IMR-90 (cell line): ENCODE data around the gene NPPA. TPM values are rescaled to one million over a fixed set of nuclear protein-coding genes. Genes with fewer than 3 reads are reported as not detected.

Source experiments
- ATAC-seq: fragments of 200-7000 bp; cut with Tn5 transposase; 2 replicates; pipeline ENCODE4 v1.9.1; 2020; ENCODE audit warnings: low read depth, mild to moderate bottlenecking, moderate library complexity
- BruUV-seq: library from RNA; stranded (reverse); fragments of 400-500 nt; replicated peaks from 2 replicates; lab custom pipeline; 2021; lab: Mats Ljungman, UMichigan
- CTCF ChIA-PET: fragments of 300-600 bp; formaldehyde crosslinking; extraction: SDS; loops from one replicate; lab custom pipeline; 2021; ENCODE audit warnings: antibody characterized with exemption; lab: Yijun Ruan, JAX
- POLR2A ChIA-PET: fragments of 300-600 bp; sonication (Branson Sonifier 250); formaldehyde crosslinking; loops from one replicate; lab custom pipeline; 2022; ENCODE audit warnings: antibody characterized with exemption; ENCODE audit not compliant: unreplicated experiment; lab: Charles Lee
- DNase-seq: peaks from one replicate; pipeline ENCODE4 v3.0.0; 2013
- H2AFZ ChIP-seq: replicated peaks from 2 replicates; pipeline ENCODE3; 2013; ENCODE audit warnings: low read length, mild to moderate bottlenecking; ENCODE audit not compliant: poor library complexity
- H2AK5ac ChIP-seq: 2 replicates; pipeline ENCODE4 v1.6.1; 2013; ENCODE audit warnings: low read depth, low read length, inconsistent platforms
- H2AK9ac ChIP-seq: replicated peaks from 2 replicates; pipeline ENCODE3; 2013; ENCODE audit warnings: mild to moderate bottlenecking, low read depth, low read length, moderate library complexity; ENCODE audit not compliant: poor library complexity
- H2BK120ac ChIP-seq: 2 replicates; pipeline ENCODE4 v1.6.1; 2013; ENCODE audit warnings: low read depth, low read length, inconsistent platforms
- H2BK15ac ChIP-seq: 3 replicates; pipeline ENCODE4 v1.6.1; 2013; ENCODE audit warnings: low read depth, low read length, inconsistent platforms
- H2BK20ac ChIP-seq: 2 replicates; pipeline ENCODE4 v1.6.1; 2013; ENCODE audit warnings: low read depth, mild to moderate bottlenecking, inconsistent platforms, low read length, moderate library complexity
- H2BK5ac ChIP-seq: 2 replicates; pipeline ENCODE4 v1.6.1; 2013; ENCODE audit warnings: mild to moderate bottlenecking, low read depth, low read length, inconsistent platforms; ENCODE audit not compliant: poor library complexity, severe bottlenecking
- H3K14ac ChIP-seq: replicated peaks from 2 replicates; pipeline ENCODE4 v1.6.1; 2013; ENCODE audit warnings: low read depth, low read length, inconsistent platforms
- H3K18ac ChIP-seq: 2 replicates; pipeline ENCODE4 v1.6.1; 2013; ENCODE audit warnings: low read depth, low read length, control low read depth
- H3K23ac ChIP-seq: 2 replicates; pipeline ENCODE4 v1.6.1; 2013; ENCODE audit warnings: low read depth, low read length, inconsistent platforms
- H3K27ac ChIP-seq: 2 replicates; pipeline ENCODE4 v1.5.1; 2013; ENCODE audit warnings: mild to moderate bottlenecking, control low read depth, low read length; ENCODE audit not compliant: insufficient read depth
- H3K27me3 ChIP-seq: 2 replicates; pipeline ENCODE4 v1.6.1; 2013; ENCODE audit warnings: low read length; ENCODE audit not compliant: control insufficient read depth, insufficient read depth
- H3K36me3 ChIP-seq: 2 replicates; pipeline ENCODE4 v1.6.1; 2013; ENCODE audit warnings: low read length, mixed read lengths; ENCODE audit not compliant: control insufficient read depth, insufficient read depth
- H3K4ac ChIP-seq: 2 replicates; pipeline ENCODE4 v1.6.1; 2013; ENCODE audit warnings: low read depth, low read length, inconsistent platforms
- H3K4me1 ChIP-seq: 2 replicates; pipeline ENCODE4 v1.6.1; 2013; ENCODE audit warnings: low read length, mixed read lengths; ENCODE audit not compliant: control insufficient read depth, insufficient read depth
- H3K4me2 ChIP-seq: 2 replicates; pipeline ENCODE4 v1.6.1; 2013; ENCODE audit warnings: low read depth, mild to moderate bottlenecking, control low read depth, low read length, moderate library complexity
- H3K4me3 ChIP-seq: 2 replicates; pipeline ENCODE4 v1.5.1; 2013; ENCODE audit warnings: low read depth, mild to moderate bottlenecking, control low read depth, low read length, moderate library complexity; ENCODE audit not compliant: insufficient read depth
- H3K56ac ChIP-seq: 2 replicates; pipeline ENCODE4 v1.6.1; 2013; ENCODE audit warnings: low read length, inconsistent platforms; ENCODE audit not compliant: insufficient read depth; ENCODE audit errors: extremely low read depth
- H3K79me1 ChIP-seq, 2 experiments: 2 replicates each; pipeline ENCODE4 v1.6.1; 2013; ENCODE audit warnings: low read length in 2 of 2, inconsistent platforms in 1 of 2, low read depth in 1 of 2
- H3K9ac ChIP-seq: 2 replicates; pipeline ENCODE4 v1.6.1; 2013; ENCODE audit warnings: low read depth, low read length, control low read depth
- H3K9me1 ChIP-seq: 2 replicates; pipeline ENCODE4 v1.6.1; 2013; ENCODE audit warnings: low read length, inconsistent platforms; ENCODE audit not compliant: insufficient read depth
- H3K9me3 ChIP-seq: 2 replicates; pipeline ENCODE4 v1.6.1; 2013; ENCODE audit warnings: low read length; ENCODE audit not compliant: control insufficient read depth, insufficient read depth
- H4K20me1 ChIP-seq: 2 replicates; pipeline ENCODE4 v1.6.1; 2013; ENCODE audit warnings: low read length, inconsistent platforms; ENCODE audit not compliant: insufficient read depth
- H4K5ac ChIP-seq: 2 replicates; pipeline ENCODE4 v1.6.1; 2013; ENCODE audit warnings: mild to moderate bottlenecking, low read depth, low read length, control low read depth
- H4K8ac ChIP-seq, 2 experiments: 2 replicates each; pipeline ENCODE4 v1.6.1; 2013; ENCODE audit warnings: low read depth in 2 of 2, low read length in 2 of 2, control low read depth in 1 of 2, inconsistent platforms in 1 of 2
- H4K91ac ChIP-seq: 2 replicates; pipeline ENCODE4 v1.6.1; 2013; ENCODE audit warnings: low read depth, low read length, inconsistent platforms; ENCODE audit not compliant: insufficient read depth
- BHLHE40 ChIP-seq: fragments of 150-350 bp; IDR thresholded peaks from 2 replicates; pipeline ENCODE4 v1.6.1; 2016; ENCODE audit warnings: mild to moderate bottlenecking, low read depth, low read length
- CEBPB ChIP-seq: IDR thresholded peaks from 2 replicates; pipeline ENCODE4 v1.6.1; 2012; ENCODE audit warnings: low read depth, low read length, improper control_type of control experiment
- CHD1 ChIP-seq: IDR thresholded peaks from 2 replicates; pipeline ENCODE4 v1.6.1; 2012; ENCODE audit warnings: low read depth, low read length, improper control_type of control experiment
- CTCF ChIP-seq: conservative IDR thresholded peaks from 2 replicates; pipeline ENCODE4 v1.5.1; 2012; ENCODE audit warnings: mild to moderate bottlenecking, low read depth, low read length, improper control_type of control experiment
- ELK1 ChIP-seq: fragments of 150-350 bp; IDR thresholded peaks from 2 replicates; pipeline ENCODE4 v1.6.1; 2016; ENCODE audit warnings: low read depth, mild to moderate bottlenecking, low read length, moderate library complexity, borderline replicate concordance
- FOS ChIP-seq: fragments of 150-350 bp; IDR thresholded peaks from 2 replicates; pipeline ENCODE4 v1.6.1; 2016; ENCODE audit warnings: low read depth, low read length
- MAFK ChIP-seq: IDR thresholded peaks from 2 replicates; pipeline ENCODE4 v1.6.1; 2012; ENCODE audit warnings: low read depth, low read length, improper control_type of control experiment
- MAZ ChIP-seq: IDR thresholded peaks from 2 replicates; pipeline ENCODE4 v1.6.1; 2012; ENCODE audit warnings: low read depth, mild to moderate bottlenecking, low read length, improper control_type of control experiment, moderate library complexity, borderline replicate concordance
- MXI1 ChIP-seq: IDR thresholded peaks from 2 replicates; pipeline ENCODE4 v1.6.1; 2012; ENCODE audit warnings: low read depth, mild to moderate bottlenecking, low read length, moderate library complexity, borderline replicate concordance
- NFE2L2 ChIP-seq: fragments of 150-350 bp; IDR thresholded peaks from 2 replicates; pipeline ENCODE4 v1.6.1; 2016; ENCODE audit warnings: low read depth, mild to moderate bottlenecking, low read length
- POLR2A ChIP-seq: IDR thresholded peaks from 2 replicates; pipeline ENCODE4 v1.6.1; 2012; ENCODE audit warnings: mild to moderate bottlenecking, low read depth, low read length
- RAD21 ChIP-seq: IDR thresholded peaks from 2 replicates; pipeline ENCODE4 v1.6.1; 2012; ENCODE audit warnings: low read length, improper control_type of control experiment
- RCOR1 ChIP-seq: IDR thresholded peaks from 2 replicates; pipeline ENCODE4 v1.6.1; 2012; ENCODE audit warnings: mild to moderate bottlenecking, low read length, improper control_type of control experiment; ENCODE audit not compliant: insufficient replicate concordance
- RFX5 ChIP-seq: IDR thresholded peaks from 2 replicates; pipeline ENCODE4 v1.8.0; 2012; ENCODE audit warnings: low read depth, mild to moderate bottlenecking, low read length, moderate library complexity
- SMC3 ChIP-seq: fragments of 150-350 bp; IDR thresholded peaks from 2 replicates; pipeline ENCODE4 v1.6.1; 2016; ENCODE audit warnings: low read depth, mild to moderate bottlenecking, antibody characterized with exemption, low read length, moderate library complexity
- USF2 ChIP-seq: fragments of 150-350 bp; IDR thresholded peaks from 2 replicates; pipeline ENCODE4 v1.6.1; 2017; ENCODE audit warnings: mild to moderate bottlenecking, antibody characterized with exemption, low read length, low read depth
- WGBS, 2 experiments: methylation state at CpG; one replicate each; pipeline versions ENCODE4 v1.1.5 to v1.1.7; 2013; ENCODE audit warnings: missing lambda C conversion rate in 2 of 2; ENCODE audit not compliant: insufficient read length in 1 of 2; ENCODE audit errors: extremely low coverage in 2 of 2; 5-methylcytosine and 5-hydroxymethylcytosine counted together
- dilution Hi-C: fragments of 300-500 bp; cut with HindIII; formaldehyde crosslinking; loops from one replicate; pipeline ENCODE4 v1.14.3; 2018; ENCODE audit warnings: low sequenced_read_pairs; ENCODE audit not compliant: unreplicated experiment
- in situ Hi-C: fragments of 300-500 bp; cut with MboI; formaldehyde crosslinking; loops from 3 replicates; pipeline ENCODE4 v1.14.3; 2019; ENCODE audit warnings: low sequenced_read_pairs, inconsistent platforms, mixed read lengths
- intact Hi-C: fragments of 100-400 bp; cut with micrococcal nuclease; formaldehyde crosslinking; loops from 2 replicates; pipeline ENCODE4 v1.10.0; 2022
- polyA plus RNA-seq, 3 experiments: library from polyadenylated mRNA; depleted of rRNA; stranded (reverse); fragments of >200 nt; gene quantifications; 2 replicates each; pipeline ENCODE4 v1.2.3, GENCODE V29; 2012; ENCODE audit warnings: low replicate concordance in 1 of 3
- total RNA-seq: library from RNA; depleted of rRNA; stranded (reverse); fragments of >200 nt; gene quantifications from 2 replicates; pipeline ENCODE4 v1.2.3, GENCODE V29; 2012

NPPA gene
- total and polyA plus RNA-seq, 2 of the 4 experiments (the other 2 are of a cell fraction), result not detected

GRCh38 chr1:11887666-11888007 lies 40.1 kb upstream of the NPPA start:
- Histone ChIP-seq H3K4me2 (no peak overlapping the region), H3K18ac (no peak overlapping the region), H2BK120ac (no peak overlapping the region), H3K27me3 (peaks cover 50% of the 10 kb centered on the region), H3K4ac (no peak overlapping the region), H3K9me3 (no peaks in the 10 kb centered on the region), H4K91ac (no peak overlapping the region), H3K27ac (no peak overlapping the region), H3K14ac (no peak overlapping the region), H4K20me1 (no peaks in the 10 kb centered on the region), H4K8ac (no peak overlapping the region), H3K79me1 (no peaks in the 10 kb centered on the region), H4K5ac (no peak overlapping the region), H2AFZ (no peak overlapping the region), H3K4me3 (no peak overlapping the region), H2AK5ac (no peak overlapping the region), H3K23ac (no peak overlapping the region), H2AK9ac (no peak overlapping the region), H3K56ac (no peak overlapping the region), H3K36me3 (no peaks in the 10 kb centered on the region), H3K9ac (no peak overlapping the region), H3K9me1 (no peaks in the 10 kb centered on the region), H3K4me1 (no peaks in the 10 kb centered on the region), H2BK5ac (no peak overlapping the region), H2BK20ac (no peak overlapping the region), H2BK15ac (no peak overlapping the region)
- DNase-seq (no peak), ATAC-seq (no peak)
- 61% methylated on average over 5 of the region's 7 CpGs; no CpG with 5 or more reads in 1 of the 2 experiments for WGBS, 2 experiments
- POLR2A ChIA-PET, result interaction anchor here (1.2 kb wide), 1 partner anchor 20 kb away, joined by 3 read pairs; no protein-coding TSS in a partner anchor
- CTCF ChIA-PET, result no interaction called here
- in situ Hi-C loops, result no loop called here
- BruUV-seq, result no TSS peak
- intact Hi-C loops, result no loop called here
- no peak for TF ChIP-seq CTCF
- no peak for TF ChIP-seq MAZ
- TF ChIP-seq USF2, result no peak
- no peak for TF ChIP-seq SMC3
- TF ChIP-seq ELK1, result no peak
- no peak for TF ChIP-seq RFX5
- no peak for TF ChIP-seq CEBPB
- no peak for TF ChIP-seq POLR2A
- no peak for TF ChIP-seq MXI1
- no peak for TF ChIP-seq NFE2L2
- TF ChIP-seq RCOR1, result no peak
- no peak for TF ChIP-seq FOS
- no peak for TF ChIP-seq MAFK
- no peak for TF ChIP-seq BHLHE40
- no peak for TF ChIP-seq RAD21
- TF ChIP-seq CHD1, result no peak
- dilution Hi-C loops, result no loop called here
